Mesenchymal stem cell (in vitro differentiated cells and primary cell): Measurements from ENCODE around the gene PPP2R5E.

Experiments used
- DNase-seq: peaks from one replicate; pipeline ENCODE4 v3.0.0-alpha.2; 2013
- H2AFZ ChIP-seq: one replicate; pipeline ENCODE4 v1.6.1; 2013; ENCODE audit warnings: low read depth, mild to moderate bottlenecking, control low read depth, inconsistent platforms, low read length, moderate library complexity
- H2AK5ac ChIP-seq: 2 replicates; pipeline ENCODE4 v1.6.1; 2013; ENCODE audit warnings: low read length, moderate library complexity, mild to moderate bottlenecking, inconsistent platforms; ENCODE audit not compliant: severe bottlenecking
- H2BK120ac ChIP-seq: one replicate; pipeline ENCODE4 v1.6.1; 2013; ENCODE audit warnings: low read depth, mild to moderate bottlenecking, inconsistent platforms, low read length, moderate library complexity
- H2BK12ac ChIP-seq, 2 experiments: one replicate each; pipeline ENCODE4 v1.6.1; 2013; ENCODE audit warnings: inconsistent platforms in 2 of 2, low read length in 2 of 2, mild to moderate bottlenecking in 2 of 2, moderate library complexity in 2 of 2, control low read depth in 1 of 2
- H2BK15ac ChIP-seq: one replicate; pipeline ENCODE4 v1.6.1; 2013; ENCODE audit warnings: mild to moderate bottlenecking, low read depth, inconsistent platforms; ENCODE audit not compliant: poor library complexity, severe bottlenecking
- H2BK5ac ChIP-seq: 2 replicates; pipeline ENCODE4 v1.6.1; 2013; ENCODE audit warnings: low read depth, mild to moderate bottlenecking, low read length, control low read depth, inconsistent platforms; ENCODE audit not compliant: poor library complexity, severe bottlenecking
- H3K14ac ChIP-seq, 2 experiments: one replicate each; pipeline ENCODE4 v1.6.1; 2013; ENCODE audit warnings: inconsistent platforms in 2 of 2, low read length in 2 of 2, control low read depth in 1 of 2, mild to moderate bottlenecking in 1 of 2, moderate library complexity in 1 of 2
- H3K18ac ChIP-seq, 2 experiments: one replicate each; pipeline ENCODE4 v1.6.1; 2013; ENCODE audit warnings: inconsistent platforms in 2 of 2, low read length in 2 of 2, control low read depth in 1 of 2, low read depth in 1 of 2, mild to moderate bottlenecking in 1 of 2
- H3K23ac ChIP-seq, 2 experiments: one replicate each; pipeline ENCODE4 v1.6.1; 2013; ENCODE audit warnings: inconsistent platforms in 2 of 2, low read length in 2 of 2, mild to moderate bottlenecking in 2 of 2, moderate library complexity in 2 of 2, control low read depth in 1 of 2
- H3K27ac ChIP-seq: 2 replicates; pipeline ENCODE4 v1.5.1; 2013; ENCODE audit warnings: mild to moderate bottlenecking, moderate library complexity, low read length, control low read depth, inconsistent platforms; ENCODE audit not compliant: poor library complexity, severe bottlenecking
- H3K27me3 ChIP-seq, 2 experiments: 2 replicates each; pipeline versions ENCODE4 v1.6.1 to v1.7.0; 2013; ENCODE audit warnings: low read length in 2 of 2, mild to moderate bottlenecking in 2 of 2, moderate library complexity in 2 of 2, control low read depth in 1 of 2, inconsistent platforms in 1 of 2; ENCODE audit not compliant: control insufficient read depth in 1 of 2, insufficient read depth in 1 of 2
- H3K36me3 ChIP-seq, 2 experiments: 2 replicates each; pipeline versions ENCODE4 v1.6.1 to v1.7.0; 2013; ENCODE audit warnings: low read length in 2 of 2, control low read depth in 1 of 2, inconsistent platforms in 1 of 2, low read depth in 1 of 2, mild to moderate bottlenecking in 1 of 2; ENCODE audit not compliant: insufficient read depth in 2 of 2, control insufficient read depth in 1 of 2
- H3K4ac ChIP-seq, 2 experiments: one replicate each; pipeline ENCODE4 v1.6.1; 2013; ENCODE audit warnings: inconsistent platforms in 2 of 2, low read length in 2 of 2, mild to moderate bottlenecking in 2 of 2, moderate library complexity in 2 of 2, control low read depth in 1 of 2, low read depth in 1 of 2
- H3K4me1 ChIP-seq: 2 replicates; pipeline ENCODE4 v1.6.1; 2013; ENCODE audit warnings: low read depth, low read length, control low read depth; ENCODE audit not compliant: control insufficient read depth, insufficient read depth
- H3K4me2 ChIP-seq: 2 replicates; pipeline ENCODE4 v1.6.1; 2013; ENCODE audit warnings: low read length, mild to moderate bottlenecking, inconsistent platforms; ENCODE audit not compliant: poor library complexity, severe bottlenecking
- H3K4me3 ChIP-seq, 2 experiments: 2 replicates each; pipeline versions ENCODE4 v1.5.1 to v1.7.0; 2013; ENCODE audit warnings: low read length in 2 of 2, mild to moderate bottlenecking in 2 of 2, control low read depth in 1 of 2, low read depth in 1 of 2; ENCODE audit not compliant: insufficient read depth in 1 of 2
- H3K79me1 ChIP-seq: replicated peaks from 2 replicates; pipeline ENCODE4 v1.6.1; 2013; ENCODE audit warnings: mild to moderate bottlenecking, control low read depth, low read length, inconsistent platforms; ENCODE audit not compliant: poor library complexity, severe bottlenecking
- H3K9ac ChIP-seq: 2 replicates; pipeline ENCODE4 v1.7.0; 2013; ENCODE audit warnings: mild to moderate bottlenecking, low read length, moderate library complexity
- H3K9me3 ChIP-seq: 2 replicates; pipeline ENCODE4 v1.7.0; 2013; ENCODE audit warnings: mild to moderate bottlenecking, low read length; ENCODE audit not compliant: control insufficient read depth
- H4K8ac ChIP-seq: one replicate; pipeline ENCODE4 v1.6.1; 2013; ENCODE audit warnings: inconsistent platforms, mild to moderate bottlenecking, low read length, moderate library complexity
- H4K91ac ChIP-seq: one replicate; pipeline ENCODE4 v1.6.1; 2013; ENCODE audit warnings: mild to moderate bottlenecking, low read length, inconsistent platforms
- WGBS: methylation state at CpG from one replicate; pipeline ENCODE4 v1.1.7; 2013; ENCODE audit warnings: mixed read lengths; 5-methylcytosine and 5-hydroxymethylcytosine counted together

PPP2R5E gene

DNA sequence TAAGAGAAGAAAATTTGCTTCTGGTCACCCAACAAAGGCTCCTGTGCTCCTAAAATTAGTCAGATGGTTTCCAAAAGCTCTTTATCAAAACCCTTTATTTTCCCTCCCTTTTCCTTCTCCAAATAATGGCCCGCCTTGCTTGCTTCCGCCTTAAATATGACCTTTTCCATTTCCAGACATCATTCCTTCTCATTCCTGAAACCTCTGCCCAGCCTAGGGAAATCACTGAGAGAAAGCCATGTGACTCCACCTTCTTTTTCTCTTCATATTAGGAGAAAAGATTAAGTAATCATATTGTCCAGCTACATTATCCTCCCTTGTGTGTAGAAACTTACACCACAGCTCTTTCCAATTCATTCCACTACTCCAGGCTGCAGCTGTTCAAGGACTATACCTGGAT lies 148.7 kb downstream of the PPP2R5E start:
- Histone ChIP-seq H3K18ac (no peak overlapping the region), H2BK12ac (no peak overlapping the region), H3K36me3 (peaks cover 9 to 38% of the 10 kb centered on the region in 2 experiments), H2BK120ac (no peak overlapping the region), H3K79me1 (peaks cover 7% of the 10 kb centered on the region), H3K4ac (no peak overlapping the region), H3K4me2 (no peak overlapping the region), H2AK5ac (no peak overlapping the region), H3K9me3 (no peaks in the 10 kb centered on the region), H3K23ac (no peak overlapping the region), H3K4me1 (peaks cover 3% of the 10 kb centered on the region), H3K14ac (no peak overlapping the region), H3K9ac (no peak overlapping the region), H2BK5ac (no peak overlapping the region), H3K27ac (no peak overlapping the region), H4K91ac (no peak overlapping the region), H2BK15ac (no peak overlapping the region), H2AFZ (no peak overlapping the region), H3K27me3 (no peaks in the 10 kb centered on the region), H4K8ac (no peak overlapping the region), H3K4me3 (no peak overlapping the region)
- no peak for DNase-seq
- WGBS: 92% methylated on average over 2 of the region's 2 CpGs

DNA sequence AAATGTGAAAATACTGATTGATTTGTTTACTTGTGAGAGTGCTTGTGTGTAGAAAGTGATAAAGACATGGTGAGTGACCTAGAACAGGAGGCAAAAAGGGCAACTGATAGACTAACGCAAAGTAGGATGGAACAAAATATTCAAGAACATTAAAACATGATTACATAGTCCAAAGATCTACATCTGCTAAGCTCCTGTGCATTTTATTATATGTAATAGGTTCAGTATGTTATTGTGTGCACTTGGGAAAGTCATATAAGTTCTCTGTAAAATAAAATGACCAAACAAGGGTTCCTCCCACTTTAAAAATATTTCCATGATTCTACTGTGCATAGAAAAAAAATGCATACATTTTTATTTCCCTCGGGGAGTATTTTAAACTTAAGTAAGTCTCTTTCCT lies 150.2 kb downstream of the PPP2R5E start:
- Histone ChIP-seq H2AFZ (no peak overlapping the region), H2BK5ac (no peak overlapping the region), H4K8ac (no peak overlapping the region), H2BK120ac (no peak overlapping the region), H3K79me1 (peaks cover 7% of the 10 kb centered on the region), H2AK5ac (no peak overlapping the region), H3K4ac (no peak overlapping the region), H3K18ac (no peak overlapping the region), H3K27ac (no peak overlapping the region), H3K36me3 (peaks cover 9 to 42% of the 10 kb centered on the region in 2 experiments), H3K4me3 (no peak overlapping the region), H3K4me2 (no peak overlapping the region), H3K23ac (no peak overlapping the region), H2BK15ac (no peak overlapping the region), H2BK12ac (no peak overlapping the region), H3K4me1 (peaks cover 3% of the 10 kb centered on the region), H3K14ac (no peak overlapping the region), H3K9me3 (no peaks in the 10 kb centered on the region), H4K91ac (no peak overlapping the region), H3K27me3 (no peaks in the 10 kb centered on the region), H3K9ac (no peak overlapping the region)
- 100% methylated on average over 1 of the region's 2 CpGs for WGBS
- no peak for DNase-seq

DNA sequence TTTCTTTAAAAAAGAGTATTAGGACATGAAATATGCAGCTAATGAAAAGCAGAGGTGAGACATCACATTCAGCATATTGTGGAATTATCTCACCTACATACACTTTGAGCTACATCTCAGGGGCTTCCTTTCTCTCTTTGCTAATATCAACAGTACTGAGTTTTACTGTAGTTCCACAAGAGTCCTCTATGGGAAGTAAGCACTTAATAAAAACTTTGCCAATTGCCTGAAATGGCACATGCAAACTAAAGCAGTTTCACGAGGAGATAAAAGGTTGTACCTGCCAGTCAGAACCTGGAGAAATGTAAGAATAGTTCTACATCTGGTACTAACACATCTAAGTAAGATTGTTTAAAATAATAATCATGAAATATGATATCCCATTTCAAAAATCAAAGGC lies 150.9 kb downstream of the PPP2R5E start:
- no peak overlapping the region for H3K4me2 ChIP-seq
- H2BK120ac ChIP-seq: no peak overlapping the region
- no peak overlapping the region for H3K4me3 ChIP-seq
- no peak overlapping the region for H3K23ac ChIP-seq
- no peaks in the 10 kb centered on the region for H3K9me3 ChIP-seq
- H2BK15ac ChIP-seq: no peak overlapping the region
- no peak overlapping the region for H2BK5ac ChIP-seq
- no peak overlapping the region for H3K18ac ChIP-seq
- H3K27me3 ChIP-seq: no peaks in the 10 kb centered on the region
- peak overlapping the region; percentile 29 for H3K9ac ChIP-seq
- H3K4me1 ChIP-seq: peaks cover 3% of the 10 kb centered on the region
- WGBS: no CpG with 5 or more reads among the region's 1 CpG
- H3K36me3 ChIP-seq: peaks cover 12 to 49% of the 10 kb centered on the region in 2 experiments
- H2AK5ac ChIP-seq: no peak overlapping the region
- no peak overlapping the region for H2BK12ac ChIP-seq
- H4K8ac ChIP-seq: no peak overlapping the region
- no peak overlapping the region for H3K27ac ChIP-seq
- H3K4ac ChIP-seq: no peak overlapping the region
- H3K79me1 ChIP-seq: peaks cover 7% of the 10 kb centered on the region
- no peak overlapping the region for H4K91ac ChIP-seq
- no peak overlapping the region for H2AFZ ChIP-seq
- H3K14ac ChIP-seq: no peak overlapping the region
- no peak for DNase-seq

DNA sequence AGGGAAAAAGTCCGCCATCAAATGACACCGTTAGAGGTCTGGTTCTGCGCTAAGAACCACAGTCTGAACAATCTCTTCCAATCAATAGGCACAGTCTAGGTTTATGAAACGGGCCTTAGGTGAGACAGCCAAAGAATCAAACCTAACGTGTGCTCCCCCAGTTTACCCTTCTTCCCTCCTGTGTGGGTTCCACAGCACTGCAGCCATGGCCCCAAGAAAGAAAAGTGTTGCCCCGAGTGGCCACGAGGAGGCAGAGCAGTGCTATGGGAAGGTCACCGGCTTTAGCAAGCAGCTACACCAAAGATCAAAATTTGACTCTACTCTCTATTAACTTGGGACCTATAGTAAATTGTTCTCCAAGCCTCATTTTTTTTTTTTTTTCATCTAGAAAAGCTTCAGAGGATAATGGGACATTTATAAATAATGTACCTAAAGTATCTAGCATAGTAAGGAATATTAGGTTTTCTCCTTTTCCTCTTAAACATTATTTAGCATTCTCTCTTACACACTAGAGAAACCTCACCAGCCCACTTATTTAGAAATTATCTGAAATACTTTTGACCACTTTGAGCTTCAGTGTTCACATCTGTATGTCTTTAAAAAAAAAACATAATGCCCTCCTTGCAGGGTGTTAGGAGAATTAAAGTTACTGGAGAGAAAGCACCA lies 154.3 kb downstream of the PPP2R5E start:
- H3K9me3 ChIP-seq: no peaks in the 10 kb centered on the region
- no peak overlapping the region for H2BK15ac ChIP-seq
- H3K18ac ChIP-seq: no peak overlapping the region
- H3K9ac ChIP-seq: no peak overlapping the region
- H2AK5ac ChIP-seq: no peak overlapping the region
- no peak overlapping the region for H3K23ac ChIP-seq
- peaks cover 6% of the 10 kb centered on the region for H3K79me1 ChIP-seq
- H3K4me2 ChIP-seq: no peak overlapping the region
- H4K8ac ChIP-seq: no peak overlapping the region
- H2AFZ ChIP-seq: no peak overlapping the region
- H4K91ac ChIP-seq: no peak overlapping the region
- no peak overlapping the region for H3K27ac ChIP-seq
- H2BK5ac ChIP-seq: no peak overlapping the region
- H3K4ac ChIP-seq: no peak overlapping the region
- no peak overlapping the region for H3K14ac ChIP-seq
- H2BK12ac ChIP-seq: no peak overlapping the region
- DNase-seq: peak; percentile 63
- peaks cover 17 to 66% of the 10 kb centered on the region in 2 experiments for H3K36me3 ChIP-seq
- H2BK120ac ChIP-seq: no peak overlapping the region
- no peaks in the 10 kb centered on the region for H3K4me1 ChIP-seq
- no peaks in the 10 kb centered on the region for H3K27me3 ChIP-seq
- WGBS: 60% methylated on average over 7 of the region's 8 CpGs
- H3K4me3 ChIP-seq: no peak overlapping the region
